T-cell (primary cell): ENCODE measurements around the gene EDC4. TPM values are rescaled to one million over a fixed set of nuclear protein-coding genes. Genes with fewer than 3 reads are reported as not detected.

Source experiments
- ATAC-seq, 4 experiments: fragments of 200-7000 bp in 3 of 4; fragments of 150-1000 bp in 1 of 4; cut with Tn5 transposase; replicated peaks in 1 of 4; 1 replicate in 3 of 4; 2 replicates in 1 of 4; pipeline ENCODE4 v1.10.0; 2021; ENCODE audit warnings: moderate library complexity in 3 of 4, mild to moderate bottlenecking in 2 of 4, moderate number of reproducible peaks in 1 of 4
- CTCF ChIA-PET, 2 donors: fragments of 300-600 bp; sonication (Branson Sonifier 250); formaldehyde crosslinking; loops; one replicate each; lab custom pipeline; 2022; ENCODE audit warnings: antibody characterized with exemption in 2 of 2; lab: Charles Lee
- POLR2A ChIA-PET, 2 donors: fragments of 300-600 bp; sonication (Branson Sonifier 250); formaldehyde crosslinking; loops; one replicate each; lab custom pipeline; 2022; ENCODE audit warnings: antibody characterized with exemption in 2 of 2; lab: Charles Lee
- DNase-seq, 35 experiments: peaks; one replicate each; pipeline versions ENCODE4 v3.0.0 to v3.0.0-alpha.2; 2013 to 2023
- H3K27ac ChIP-seq: one replicate; pipeline ENCODE4 v1.5.1; 2013; ENCODE audit warnings: low read length
- H3K27me3 ChIP-seq, 2 experiments: replicated peaks in 1 of 2; 1 replicate in 1 of 2; 2 replicates in 1 of 2; pipeline versions ENCODE4 v1.6.1 to v1.7.0; 2013; ENCODE audit warnings: low read length in 1 of 2, mixed read lengths in 1 of 2; ENCODE audit not compliant: control insufficient read depth in 2 of 2, insufficient read depth in 2 of 2; ENCODE audit errors: extremely low read depth in 1 of 2
- H3K36me3 ChIP-seq, 2 donors: 1 replicate in 1 of 2; 2 replicates in 1 of 2; pipeline versions ENCODE4 v1.6.1 to v1.7.0; 2013; ENCODE audit warnings: low read length in 1 of 2; ENCODE audit not compliant: control insufficient read depth in 2 of 2, insufficient read depth in 1 of 2; ENCODE audit errors: extremely low read depth in 1 of 2
- H3K4me1 ChIP-seq, 2 experiments: 1 replicate in 1 of 2; 2 replicates in 1 of 2; pipeline versions ENCODE4 v1.6.1 to v1.7.0; 2013; ENCODE audit warnings: low read length in 2 of 2, mixed read lengths in 1 of 2; ENCODE audit not compliant: insufficient read depth in 2 of 2, control insufficient read depth in 1 of 2; ENCODE audit errors: extremely low read depth in 1 of 2
- H3K4me3 ChIP-seq, 2 donors: 1 replicate in 1 of 2; 2 replicates in 1 of 2; pipeline versions ENCODE4 v1.5.1 to v1.7.0; 2013; ENCODE audit warnings: mild to moderate bottlenecking in 2 of 2, low read length in 1 of 2, moderate library complexity in 1 of 2; ENCODE audit not compliant: control insufficient read depth in 1 of 2; ENCODE audit errors: extremely low read depth in 1 of 2
- H3K9me3 ChIP-seq: 2 replicates; pipeline ENCODE4 v1.7.0; 2013
- H3K27ac Mint-ChIP-seq, 2 donors: one replicate each; pipeline ENCODE4 v1.8.0; 2020 to 2021; ENCODE audit warnings: mild to moderate bottlenecking in 2 of 2, mixed read lengths in 2 of 2
- H3K27me3 Mint-ChIP-seq, 2 donors: one replicate each; pipeline ENCODE4 v1.8.0; 2021 to 2022; ENCODE audit warnings: mixed read lengths in 2 of 2
- H3K36me3 Mint-ChIP-seq: one replicate; pipeline ENCODE4 v1.8.0; 2021; ENCODE audit warnings: mixed read lengths
- H3K4me1 Mint-ChIP-seq, 3 donors: one replicate each; pipeline ENCODE4 v1.8.0; 2020 to 2022; ENCODE audit warnings: mixed read lengths in 3 of 3, mild to moderate bottlenecking in 1 of 3
- H3K4me3 Mint-ChIP-seq, 3 donors: one replicate each; pipeline ENCODE4 v1.8.0; 2020 to 2022; ENCODE audit warnings: mild to moderate bottlenecking in 3 of 3, mixed read lengths in 3 of 3, moderate library complexity in 3 of 3
- H3K9me3 Mint-ChIP-seq, 3 donors: one replicate each; pipeline ENCODE4 v1.8.0; 2020 to 2022; ENCODE audit warnings: mixed read lengths in 3 of 3
- WGBS: methylation state at CpG from one replicate; pipeline ENCODE4 v1.1.5; 2013; ENCODE audit warnings: missing lambda C conversion rate; ENCODE audit not compliant: insufficient coverage; 5-methylcytosine and 5-hydroxymethylcytosine counted together
- total RNA-seq, 35 experiments: library from RNA in 6 of 35; stranded (reverse) in 6 of 35; fragments of 120-200 nt in 1 of 35; gene quantifications; one replicate each; pipeline versions ENCODE4 v1.2.1 to v1.2.4 and lab custom pipeline; 2013 to 2026

Gene EDC4, protein sequence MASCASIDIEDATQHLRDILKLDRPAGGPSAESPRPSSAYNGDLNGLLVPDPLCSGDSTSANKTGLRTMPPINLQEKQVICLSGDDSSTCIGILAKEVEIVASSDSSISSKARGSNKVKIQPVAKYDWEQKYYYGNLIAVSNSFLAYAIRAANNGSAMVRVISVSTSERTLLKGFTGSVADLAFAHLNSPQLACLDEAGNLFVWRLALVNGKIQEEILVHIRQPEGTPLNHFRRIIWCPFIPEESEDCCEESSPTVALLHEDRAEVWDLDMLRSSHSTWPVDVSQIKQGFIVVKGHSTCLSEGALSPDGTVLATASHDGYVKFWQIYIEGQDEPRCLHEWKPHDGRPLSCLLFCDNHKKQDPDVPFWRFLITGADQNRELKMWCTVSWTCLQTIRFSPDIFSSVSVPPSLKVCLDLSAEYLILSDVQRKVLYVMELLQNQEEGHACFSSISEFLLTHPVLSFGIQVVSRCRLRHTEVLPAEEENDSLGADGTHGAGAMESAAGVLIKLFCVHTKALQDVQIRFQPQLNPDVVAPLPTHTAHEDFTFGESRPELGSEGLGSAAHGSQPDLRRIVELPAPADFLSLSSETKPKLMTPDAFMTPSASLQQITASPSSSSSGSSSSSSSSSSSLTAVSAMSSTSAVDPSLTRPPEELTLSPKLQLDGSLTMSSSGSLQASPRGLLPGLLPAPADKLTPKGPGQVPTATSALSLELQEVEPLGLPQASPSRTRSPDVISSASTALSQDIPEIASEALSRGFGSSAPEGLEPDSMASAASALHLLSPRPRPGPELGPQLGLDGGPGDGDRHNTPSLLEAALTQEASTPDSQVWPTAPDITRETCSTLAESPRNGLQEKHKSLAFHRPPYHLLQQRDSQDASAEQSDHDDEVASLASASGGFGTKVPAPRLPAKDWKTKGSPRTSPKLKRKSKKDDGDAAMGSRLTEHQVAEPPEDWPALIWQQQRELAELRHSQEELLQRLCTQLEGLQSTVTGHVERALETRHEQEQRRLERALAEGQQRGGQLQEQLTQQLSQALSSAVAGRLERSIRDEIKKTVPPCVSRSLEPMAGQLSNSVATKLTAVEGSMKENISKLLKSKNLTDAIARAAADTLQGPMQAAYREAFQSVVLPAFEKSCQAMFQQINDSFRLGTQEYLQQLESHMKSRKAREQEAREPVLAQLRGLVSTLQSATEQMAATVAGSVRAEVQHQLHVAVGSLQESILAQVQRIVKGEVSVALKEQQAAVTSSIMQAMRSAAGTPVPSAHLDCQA (N-terminal part only)
- total RNA-seq: 100 to 1,000 TPM; 110 to 144 (median 136) TPM
- 63.4 TPM for total RNA-seq (2013)
- total RNA-seq (lab: John Stamatoyannopoulos, UW): 99.8 to 165 (median 120) reads per million in 29 experiments

DNA sequence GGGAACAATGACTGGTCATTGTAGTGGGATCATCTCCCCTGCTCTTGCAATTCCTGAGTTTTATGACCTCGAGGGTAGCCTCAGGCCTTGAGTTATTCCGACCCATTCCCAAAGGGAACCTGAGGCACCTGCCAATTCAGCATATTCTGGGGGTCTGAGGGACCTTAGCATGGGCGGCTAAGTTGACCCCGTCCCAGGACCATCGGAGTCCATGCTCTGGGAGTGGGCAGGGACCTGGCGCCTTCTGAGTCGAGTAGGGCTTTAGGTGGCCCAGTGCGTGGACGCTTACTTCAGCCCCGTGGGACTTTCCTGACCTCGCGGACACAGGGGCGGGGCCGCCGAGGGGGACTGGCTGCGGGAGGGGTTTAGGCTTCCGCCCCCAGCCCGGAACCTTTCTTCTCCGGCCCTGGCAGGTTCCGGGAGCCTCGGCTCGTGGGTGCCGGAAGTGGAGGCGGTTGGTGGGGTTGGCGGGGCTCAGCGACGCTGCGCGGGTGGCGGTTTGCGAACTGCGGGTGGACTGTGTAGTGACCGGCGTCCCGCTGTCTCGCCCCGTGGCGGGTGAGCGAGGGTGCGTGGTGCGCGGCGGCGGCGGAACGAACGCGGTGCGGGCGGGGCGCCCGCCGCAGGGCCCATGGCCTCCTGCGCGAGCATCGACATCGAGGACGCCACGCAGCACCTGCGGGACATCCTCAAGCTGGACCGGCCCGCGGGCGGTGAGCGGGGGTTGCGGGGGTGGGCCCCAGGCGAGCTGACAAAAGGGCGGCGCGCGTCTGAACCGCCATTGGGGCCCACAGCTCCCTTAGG, at the start of gene EDC4:
Gene EDC4, plus strand, starts transcription at position 422 of the 804 bp plus-strand sequence. Its CDS starts 210 bp downstream, at position 632.
- POLR2A ChIA-PET: no interaction called here
- Mint-ChIP-seq H3K27me3 (no peaks in the 10 kb centered on the region), H3K9me3 (no peaks in the 10 kb centered on the region), H3K36me3 (peaks cover 24% of the 10 kb centered on the region), H3K27ac (peak within 1 kb of the TSS; percentile 89 to 91), H3K4me3 (peak within 1 kb of the TSS; percentile 90 to 95 (median 92)), H3K4me1 (peaks cover 29 to 42% (median 35%) of the 10 kb centered on the region in 3 donors)
- DNase-seq: peak; percentile 63 to 91 (median 82)
- Histone ChIP-seq H3K4me1 (peaks cover 14 to 43% of the 10 kb centered on the region in 2 experiments), H3K27ac (peak within 1 kb of the TSS; percentile 90), H3K36me3 (peaks cover 11 to 35% of the 10 kb centered on the region in 2 donors), H3K27me3 (no peaks in the 10 kb centered on the region), H3K4me3 (peak within 1 kb of the TSS; percentile 85 to 94), H3K9me3 (no peaks in the 10 kb centered on the region)
- peak; percentile 91 to 96 (median 92) for ATAC-seq
- 2% methylated on average over 71 of the region's 72 CpGs for WGBS
- CTCF ChIA-PET: interaction anchor here in 1 of 2 donors (0.8 kb wide), 1 partner anchor 11 kb away, joined by 3 read pairs; no protein-coding TSS in a partner anchor

DNA sequence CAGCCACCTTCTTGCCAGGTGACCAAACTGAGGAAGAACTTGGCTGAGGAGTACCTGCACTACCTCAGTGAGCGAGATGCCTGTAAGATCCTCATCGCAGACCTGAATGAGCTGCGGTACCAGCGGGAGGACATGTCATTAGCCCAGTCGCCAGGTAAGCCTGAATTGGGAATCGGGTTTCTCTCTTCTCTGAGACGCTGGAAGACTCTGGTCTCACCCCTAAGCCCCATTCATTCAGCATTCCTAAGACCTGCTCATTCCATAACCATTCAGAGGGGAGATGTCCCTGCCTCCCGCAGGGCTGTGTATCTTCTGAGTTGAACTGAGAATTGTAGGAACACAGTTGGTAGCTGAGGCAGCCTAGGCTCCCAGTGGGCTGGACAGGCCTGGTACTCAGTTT, 47.7 kb upstream of the EDC4 start:
- no peak overlapping the region for H3K27ac ChIP-seq
- no peaks in the 10 kb centered on the region for H3K9me3 Mint-ChIP-seq
- H3K27me3 Mint-ChIP-seq: no peaks in the 10 kb centered on the region
- H3K27me3 ChIP-seq: no peaks in the 10 kb centered on the region
- H3K4me1 Mint-ChIP-seq: no peaks in the 10 kb centered on the region
- no peak overlapping the region for H3K4me3 ChIP-seq
- POLR2A ChIA-PET: no interaction called here
- H3K4me3 Mint-ChIP-seq: no peak overlapping the region
- no peaks in the 10 kb centered on the region for H3K9me3 ChIP-seq
- no peak for DNase-seq
- no peaks in the 10 kb centered on the region for H3K4me1 ChIP-seq
- H3K36me3 Mint-ChIP-seq: peaks cover 12% of the 10 kb centered on the region
- CTCF ChIA-PET: interaction anchor here (0.6 to 1.2 kb wide), 2 partner anchors 10 to 40 kb away, joined by 4 read pairs; no protein-coding TSS in a partner anchor
- ATAC-seq: no peak
- 100% methylated on average over 6 of the region's 8 CpGs for WGBS
- H3K27ac Mint-ChIP-seq: no peak overlapping the region
- peaks cover 14 to 28% of the 10 kb centered on the region in 2 donors for H3K36me3 ChIP-seq

DNA sequence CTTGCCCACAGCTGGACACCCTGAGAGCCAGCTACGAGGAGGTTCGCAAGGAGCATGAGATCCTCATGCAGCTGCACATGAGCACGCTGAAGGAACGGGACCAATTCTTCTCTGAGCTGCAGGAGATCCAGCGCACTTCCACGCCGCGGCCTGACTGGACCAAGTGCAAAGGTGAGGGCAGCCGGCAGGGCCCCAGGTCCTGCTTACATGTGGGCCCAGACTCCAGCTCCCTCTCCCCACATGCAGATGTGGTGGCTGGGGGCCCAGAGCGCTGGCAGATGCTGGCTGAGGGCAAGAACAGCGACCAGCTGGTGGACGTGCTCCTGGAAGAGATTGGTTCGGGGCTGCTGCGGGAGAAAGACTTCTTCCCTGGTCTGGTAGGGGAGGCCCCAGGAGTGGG, 46.9 kb upstream of the EDC4 start:
- peaks cover 14 to 36% of the 10 kb centered on the region in 2 donors for H3K36me3 ChIP-seq
- Mint-ChIP-seq H3K27ac (no peak overlapping the region), H3K27me3 (no peaks in the 10 kb centered on the region), H3K4me1 (no peaks in the 10 kb centered on the region), H3K36me3 (peaks cover 15% of the 10 kb centered on the region), H3K9me3 (no peaks in the 10 kb centered on the region), H3K4me3 (no peak overlapping the region)
- 96% methylated on average over 14 of the region's 14 CpGs for WGBS
- no peaks in the 10 kb centered on the region for H3K27me3 ChIP-seq
- ChIA-PET CTCF (interaction anchor here in 1 of 2 donors (0.6 kb wide), 1 partner anchor 836 kb away, joined by 5 read pairs; no protein-coding TSS in a partner anchor), POLR2A (interaction anchor here in 1 of 2 donors (0.5 kb wide), 1 partner anchor 259 kb away, joined by 14 read pairs; the partner anchor contains the start of gene NFATC3)
- H3K27ac ChIP-seq: no peak overlapping the region
- DNase-seq (no peak), ATAC-seq (no peak)
- no peak overlapping the region for H3K4me3 ChIP-seq
- no peaks in the 10 kb centered on the region for H3K4me1 ChIP-seq
- H3K9me3 ChIP-seq: no peaks in the 10 kb centered on the region

DNA sequence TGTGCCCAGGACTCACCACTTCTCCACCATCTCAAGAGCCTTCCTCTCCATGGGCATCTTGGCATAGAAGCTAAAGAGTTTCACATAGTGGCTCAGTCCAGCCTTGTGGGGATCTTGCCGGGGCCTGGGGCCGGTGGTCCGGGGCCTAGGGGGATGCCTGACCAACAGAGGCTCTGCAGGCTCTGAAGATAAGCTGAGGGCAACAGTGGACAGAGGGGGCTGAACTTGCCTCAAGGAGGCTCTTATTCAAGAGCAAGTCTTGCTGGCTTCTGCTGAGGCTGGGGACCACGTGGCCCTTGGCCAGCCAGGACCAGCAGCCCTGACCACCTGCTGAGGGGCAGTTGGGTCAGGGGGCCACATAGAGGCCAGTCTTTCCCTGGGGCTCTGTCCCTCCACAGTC, 44.2 kb upstream of the EDC4 start:
- no peak overlapping the region for H3K27ac ChIP-seq
- peaks cover 0 to 11% (median 10%) of the 10 kb centered on the region in 3 donors for H3K4me1 Mint-ChIP-seq
- no peak for ATAC-seq
- peaks cover 14 to 50% of the 10 kb centered on the region in 2 donors for H3K36me3 ChIP-seq
- no peaks in the 10 kb centered on the region for H3K9me3 ChIP-seq
- ChIA-PET CTCF (interaction anchor here in 1 of 2 donors (1.5 kb wide), 1 partner anchor 12 kb away, joined by 5 read pairs; no protein-coding TSS in a partner anchor), POLR2A (no interaction called here)
- H3K9me3 Mint-ChIP-seq: no peaks in the 10 kb centered on the region
- no peak overlapping the region for H3K27ac Mint-ChIP-seq
- no peak overlapping the region for H3K4me3 Mint-ChIP-seq
- H3K27me3 Mint-ChIP-seq: no peaks in the 10 kb centered on the region
- H3K27me3 ChIP-seq: no peaks in the 10 kb centered on the region
- H3K36me3 Mint-ChIP-seq: peaks cover 16% of the 10 kb centered on the region
- WGBS: 94% methylated on average over 4 of the region's 4 CpGs
- no peak overlapping the region for H3K4me3 ChIP-seq
- H3K4me1 ChIP-seq: peaks cover 5 to 14% of the 10 kb centered on the region in 2 experiments
- DNase-seq: no peak

DNA sequence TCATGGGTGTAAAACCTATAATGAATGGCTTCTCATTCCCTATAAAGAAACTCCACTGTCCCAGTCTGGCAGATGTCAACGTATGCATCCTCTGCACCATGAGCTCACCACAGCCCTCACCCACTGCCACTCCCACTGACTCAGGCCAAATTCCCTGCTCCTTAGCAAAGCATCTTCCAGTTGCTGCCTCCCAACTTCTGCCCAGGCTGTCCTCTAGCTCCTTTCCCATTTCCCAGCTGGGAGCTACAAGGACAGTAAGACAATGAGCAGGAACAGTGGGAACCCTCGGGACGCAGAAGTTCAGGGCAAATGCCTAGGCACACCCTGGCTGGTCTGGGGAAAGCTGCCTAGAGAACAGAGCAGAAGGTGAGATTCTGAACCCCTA, 39.8 kb upstream of the EDC4 start:
- peaks cover 0 to 16% (median 15%) of the 10 kb centered on the region in 3 donors for H3K4me1 Mint-ChIP-seq
- POLR2A ChIA-PET: interaction anchor here in 1 of 2 donors (0.6 kb wide), 1 partner anchor 191 kb away, joined by 8 read pairs; no protein-coding TSS in a partner anchor
- peak overlapping the region; percentile 87 to 91 (median 90) for H3K4me3 Mint-ChIP-seq
- H3K27ac Mint-ChIP-seq: peak overlapping the region in 1 of 2 donors; percentile 68
- Histone ChIP-seq H3K4me1 (peaks cover 7 to 22% of the 10 kb centered on the region in 2 experiments), H3K27me3 (no peaks in the 10 kb centered on the region), H3K36me3 (peaks cover 7 to 37% of the 10 kb centered on the region in 2 donors), H3K9me3 (no peaks in the 10 kb centered on the region), H3K27ac (no peak overlapping the region), H3K4me3 (peak overlapping the region; percentile 72 to 74)
- peak in 1 of 4 experiments; percentile 1 for ATAC-seq
- H3K36me3 Mint-ChIP-seq: peaks cover 16% of the 10 kb centered on the region
- no peaks in the 10 kb centered on the region for H3K27me3 Mint-ChIP-seq
- CTCF ChIA-PET: interaction anchor here in 1 of 2 donors (1.2 to 1.5 kb wide), 2 partner anchors 17 to 27 kb away, joined by 7 to 13 read pairs; partner anchors contain the start of genes RANBP10 and TSNAXIP1
- 0% methylated on average over 1 of the region's 3 CpGs for WGBS
- no peaks in the 10 kb centered on the region for H3K9me3 Mint-ChIP-seq
- no peak for DNase-seq
